SU-DHL-6 (cell line): ENCODE measurements around the gene ZNF138.

ENCODE experiments used
- H2AFZ ChIP-seq: fragments of 200-600 bp; sonication (generic); 2 replicates; pipeline ENCODE4 v1.6.1; 2014; ENCODE audit warnings: low read depth, mild to moderate bottlenecking, moderate library complexity, mixed read lengths, antibody characterized with exemption, low read length; ENCODE audit not compliant: severe bottlenecking
- H3F3A ChIP-seq: fragments of 200-600 bp; shearing (Covaris generic); 2 replicates; pipeline ENCODE4 v1.6.0; 2016; ENCODE audit warnings: antibody characterized with exemption, mild to moderate bottlenecking; ENCODE audit not compliant: insufficient read depth
- H3K27ac ChIP-seq: fragments of 200-600 bp; sonication (generic); 2 replicates; pipeline ENCODE4 v1.5.1; 2016; ENCODE audit warnings: low read depth, mild to moderate bottlenecking, low read length, moderate library complexity, mixed read lengths
- H3K27me3 ChIP-seq: fragments of 200-600 bp; sonication (generic), shearing (Covaris generic); 2 replicates; pipeline ENCODE4 v1.6.0; 2014; ENCODE audit warnings: mild to moderate bottlenecking, low read length
- H3K36me3 ChIP-seq: fragments of 200-600 bp; sonication (generic); 2 replicates; pipeline ENCODE4 v1.6.1; 2014; ENCODE audit warnings: mild to moderate bottlenecking, low read length, mixed read lengths
- H3K4me2 ChIP-seq: fragments of 300-600, 200-600 bp; shearing (Covaris generic), sonication (generic); 2 replicates; pipeline ENCODE4 v1.6.0; 2014; ENCODE audit warnings: low read length, low read depth, mild to moderate bottlenecking; ENCODE audit not compliant: poor library complexity, severe bottlenecking
- H3K4me3 ChIP-seq: fragments of 200-600 bp; sonication (generic); 2 replicates; pipeline ENCODE4 v1.5.1; 2014; ENCODE audit warnings: antibody characterized with exemption, low read length, mild to moderate bottlenecking, mixed read lengths; ENCODE audit not compliant: insufficient read depth, poor library complexity, severe bottlenecking
- H3K79me2 ChIP-seq: fragments of 200-600 bp; sonication (generic); 2 replicates; pipeline ENCODE4 v1.6.1; 2014; ENCODE audit warnings: mild to moderate bottlenecking, low read length, moderate library complexity; ENCODE audit not compliant: insufficient read depth
- H3K9ac ChIP-seq: fragments of 200-600 bp; sonication (generic); 2 replicates; pipeline ENCODE4 v1.7.0; 2014; ENCODE audit warnings: mild to moderate bottlenecking, low read length
- H3K9me2 ChIP-seq: fragments of 200-600 bp; sonication (generic); replicated peaks from 2 replicates; pipeline ENCODE4 v1.6.1; 2014; ENCODE audit warnings: low read length; ENCODE audit not compliant: insufficient read depth
- H3K9me3 ChIP-seq: fragments of 200-600 bp; sonication (generic); 2 replicates; pipeline ENCODE4 v1.6.1; 2014; ENCODE audit warnings: low read length, mixed read lengths; ENCODE audit not compliant: insufficient read depth
- H4K20me1 ChIP-seq: fragments of 200-600 bp; sonication (generic); 2 replicates; pipeline ENCODE4 v1.6.1; 2014; ENCODE audit warnings: low read depth, mild to moderate bottlenecking, antibody characterized with exemption, low read length, moderate library complexity, mixed read lengths
- EZH2phosphoT487 ChIP-seq: fragments of 200-600 bp; sonication (generic), shearing (Covaris generic); conservative IDR thresholded peaks from 2 replicates; pipeline ENCODE4 v1.6.1; 2018; ENCODE audit warnings: mild to moderate bottlenecking, antibody characterized with exemption, low read length, moderate library complexity, mixed read lengths
- TF ChIP-seq, protein P1 (sequence below): fragments of 200-600 bp; sonication (generic); IDR thresholded peaks from one replicate; pipeline ENCODE4 v1.5.1; 2017; ENCODE audit warnings: antibody characterized with exemption, mild to moderate bottlenecking, low read length, moderate library complexity; ENCODE audit not compliant: insufficient read depth, poor library complexity, severe bottlenecking

The ZNF138 gene

GRCh38 chr7:64881461-64882287, 87.4 kb downstream of the ZNF138 start:
- Histone ChIP-seq H3K9me3 (no peaks in the 10 kb centered on the region), H3K27ac (no peak overlapping the region), H2AFZ (peak overlapping the region; percentile 14), H3K27me3 (no peaks in the 10 kb centered on the region), H3F3A (no peaks in the 10 kb centered on the region), H3K36me3 (no peaks in the 10 kb centered on the region), H4K20me1 (no peaks in the 10 kb centered on the region), H3K79me2 (no peaks in the 10 kb centered on the region), H3K4me2 (no peak overlapping the region), H3K4me3 (no peak overlapping the region), H3K9ac (no peak overlapping the region), H3K9me2 (no peaks in the 10 kb centered on the region)
- TF ChIP-seq, protein P1, sequence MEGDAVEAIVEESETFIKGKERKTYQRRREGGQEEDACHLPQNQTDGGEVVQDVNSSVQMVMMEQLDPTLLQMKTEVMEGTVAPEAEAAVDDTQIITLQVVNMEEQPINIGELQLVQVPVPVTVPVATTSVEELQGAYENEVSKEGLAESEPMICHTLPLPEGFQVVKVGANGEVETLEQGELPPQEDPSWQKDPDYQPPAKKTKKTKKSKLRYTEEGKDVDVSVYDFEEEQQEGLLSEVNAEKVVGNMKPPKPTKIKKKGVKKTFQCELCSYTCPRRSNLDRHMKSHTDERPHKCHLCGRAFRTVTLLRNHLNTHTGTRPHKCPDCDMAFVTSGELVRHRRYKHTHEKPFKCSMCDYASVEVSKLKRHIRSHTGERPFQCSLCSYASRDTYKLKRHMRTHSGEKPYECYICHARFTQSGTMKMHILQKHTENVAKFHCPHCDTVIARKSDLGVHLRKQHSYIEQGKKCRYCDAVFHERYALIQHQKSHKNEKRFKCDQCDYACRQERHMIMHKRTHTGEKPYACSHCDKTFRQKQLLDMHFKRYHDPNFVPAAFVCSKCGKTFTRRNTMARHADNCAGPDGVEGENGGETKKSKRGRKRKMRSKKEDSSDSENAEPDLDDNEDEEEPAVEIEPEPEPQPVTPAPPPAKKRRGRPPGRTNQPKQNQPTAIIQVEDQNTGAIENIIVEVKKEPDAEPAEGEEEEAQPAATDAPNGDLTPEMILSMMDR, result no peak
- TF ChIP-seq EZH2phosphoT487, result no peak

GRCh38 chr7:64882341-64883112, 88.3 kb downstream of the ZNF138 start:
- Histone ChIP-seq H2AFZ (peak overlapping the region; percentile 14), H3K27ac (no peak overlapping the region), H3K4me3 (no peak overlapping the region), H3F3A (no peaks in the 10 kb centered on the region), H3K36me3 (no peaks in the 10 kb centered on the region), H3K27me3 (no peaks in the 10 kb centered on the region), H3K9me3 (no peaks in the 10 kb centered on the region), H3K79me2 (no peaks in the 10 kb centered on the region), H3K4me2 (no peak overlapping the region), H3K9me2 (no peaks in the 10 kb centered on the region), H4K20me1 (no peaks in the 10 kb centered on the region), H3K9ac (no peak overlapping the region)
- TF ChIP-seq EZH2phosphoT487, result no peak
- TF ChIP-seq, protein P1, result no peak
